ENCODE results near the gene TRMU. TPM values are rescaled to one million over a fixed set of nuclear protein-coding genes. Genes with fewer than 3 reads are reported as not detected.

Gene TRMU
- total RNA-seq, 1 experiment from 2014 or later = 46.6 TPM

Other genes with a start within 250 kb of the TRMU start
- 8.0 and 10.1 TPM in 2 replicates for gene PPARA, start 185.2 kb upstream of the TRMU start, total RNA-seq (2022)
- 6.3 and 9.0 TPM in 2 replicates for gene CDPF1, start 85.4 kb upstream of the TRMU start, total RNA-seq (2022)
- not detected in 2 replicates for gene PKDREJ, start 72.4 kb upstream of the TRMU start, total RNA-seq (2022)
- 16.7 and 17.8 TPM in 2 replicates for gene TTC38, start 67.7 kb upstream of the TRMU start, total RNA-seq (2022)
- 12.7 and 19.9 TPM in 2 replicates for gene GTSE1, start 38.8 kb upstream of the TRMU start, total RNA-seq (2022)
- gene CELSR1, start 201.9 kb downstream of the TRMU start, total RNA-seq (2022) = 49.1 and 69.2 TPM in 2 replicates